ENCODE data around the gene NSUN4. TPM values are rescaled to one million over a fixed set of nuclear protein-coding genes. Genes with fewer than 3 reads are reported as not detected.

NSUN4 gene
- total and polyA plus RNA-seq, 9 of the 15 experiments (the other 6 are each of a cell fraction or from before 2014, with no cell fraction given), result 33.4 to 60.2 (median 46.3) TPM

- TF ChIP-seq BRF2 (IDR thresholded peaks at IDR 0.05; ENCODE audit: borderline replicate concordance, insufficient read depth, insufficient read length), result no peak
- no peak for TF ChIP-seq NFE2 (IDR thresholded peaks at IDR 0.05; ENCODE audit: low read depth)
- TF ChIP-seq ZBTB43 (CRISPR knock-in tag; IDR thresholded peaks at IDR 0.05), result no peak
- no peak for TF ChIP-seq ZNF717 (CRISPR knock-in tag; IDR thresholded peaks at IDR 0.05)
- TF ChIP-seq TCFL5 (CRISPR knock-in tag; conservative IDR thresholded peaks at IDR 0.05), result no peak
- no peak for TF ChIP-seq ZFP1 (CRISPR knock-in tag; IDR thresholded peaks at IDR 0.05)
- no peak for TF ChIP-seq CBFB (CRISPR knock-in tag; IDR thresholded peaks at IDR 0.05)
- no peak for TF ChIP-seq POLR2H (tag; IDR thresholded peaks at IDR 0.05; ENCODE audit: low read depth)
Measured at GRCh38 chr1:46394872-46395465, 54.4 kb downstream of the NSUN4 start (continued).
